ENCODE results near the gene GPR162. TPM values are rescaled to one million over a fixed set of nuclear protein-coding genes. Genes with fewer than 3 reads are reported as not detected.

The GPR162 gene
- total RNA-seq, 2 experiments from 2014 or later: 0.11 to 0.26 TPM

GRCh38 chr12:6846316-6846869 lies 24.8 kb downstream of the GPR162 start:
- no peak overlapping the region for H3K4me3 Mint-ChIP-seq
- H3K36me3 Mint-ChIP-seq (ENCODE audit: low read depth): peaks cover 37% of the 10 kb centered on the region
- H3K27me3 Mint-ChIP-seq: no peaks in the 10 kb centered on the region
- DNase-seq (no peak), ATAC-seq (no peak)
- no peaks in the 10 kb centered on the region for H3K9me3 Mint-ChIP-seq (ENCODE audit: low read depth)
- intact Hi-C loops (cut with DNase I, micrococcal nuclease): no loop called here
- ChIA-PET POLR2A (no interaction called here), CTCF (interaction anchor here (1.0 kb wide), 1 partner anchor 18 kb away, joined by 3 read pairs; no protein-coding TSS in a partner anchor)
- H3K4me1 Mint-ChIP-seq: peaks cover 7% of the 10 kb centered on the region
- no peak overlapping the region for H3K27ac Mint-ChIP-seq

GRCh38 chr12:6847676-6848075 lies 26.1 kb downstream of the GPR162 start:
- POLR2A ChIA-PET: no interaction called here
- Mint-ChIP-seq H3K4me3 (no peak overlapping the region), H3K9me3 (ENCODE audit: low read depth) (no peaks in the 10 kb centered on the region), H3K4me1 (peaks cover 7% of the 10 kb centered on the region), H3K27ac (peak overlapping the region; percentile 66), H3K27me3 (no peaks in the 10 kb centered on the region), H3K36me3 (ENCODE audit: low read depth) (peaks cover 37% of the 10 kb centered on the region)
- CTCF ChIA-PET: interaction anchor here (0.7 to 2.7 kb wide), 3 partner anchors 11 to 93 kb away, joined by 3 to 11 read pairs (median 8); partner anchors contain the start of gene MLF2
- no peak for ATAC-seq
- intact Hi-C loops (cut with DNase I, micrococcal nuclease): no loop called here
- no peak for DNase-seq

DNA sequence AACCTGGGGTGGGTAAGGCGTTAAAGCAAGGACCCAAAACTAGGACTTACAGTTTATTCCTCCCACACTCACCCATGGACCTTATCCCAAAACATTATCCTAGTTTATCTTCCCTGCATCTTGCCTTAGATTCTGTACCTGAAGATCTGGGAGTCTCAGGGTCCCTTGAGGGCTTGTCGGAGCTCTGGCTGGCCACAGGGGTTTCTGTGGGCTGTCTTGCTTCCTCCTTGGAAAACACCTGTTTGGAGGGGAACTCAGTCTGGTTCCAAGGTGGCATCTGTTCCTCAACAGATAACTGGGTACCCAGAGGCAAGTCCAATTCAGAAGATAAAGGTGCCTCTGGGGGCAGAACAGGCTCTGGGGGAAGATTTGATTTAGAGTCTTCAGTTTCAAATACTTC lies 27.8 kb downstream of the GPR162 start:
- Mint-ChIP-seq H3K9me3 (ENCODE audit: low read depth) (no peaks in the 10 kb centered on the region), H3K36me3 (ENCODE audit: low read depth) (peaks cover 45% of the 10 kb centered on the region), H3K27me3 (no peaks in the 10 kb centered on the region), H3K27ac (peak overlapping the region; percentile 61), H3K4me1 (peaks cover 21% of the 10 kb centered on the region), H3K4me3 (peak overlapping the region; percentile 93)
- DNase-seq (no peak), ATAC-seq (no peak)
- intact Hi-C loops (cut with DNase I, micrococcal nuclease): no loop called here
- CTCF ChIA-PET: interaction anchor here (0.6 to 3.0 kb wide), 6 partner anchors 14 to 159 kb away, joined by 3 to 27 read pairs (median 6); partner anchors contain the start of genes MLF2 and P3H3
- POLR2A ChIA-PET: no interaction called here

DNA sequence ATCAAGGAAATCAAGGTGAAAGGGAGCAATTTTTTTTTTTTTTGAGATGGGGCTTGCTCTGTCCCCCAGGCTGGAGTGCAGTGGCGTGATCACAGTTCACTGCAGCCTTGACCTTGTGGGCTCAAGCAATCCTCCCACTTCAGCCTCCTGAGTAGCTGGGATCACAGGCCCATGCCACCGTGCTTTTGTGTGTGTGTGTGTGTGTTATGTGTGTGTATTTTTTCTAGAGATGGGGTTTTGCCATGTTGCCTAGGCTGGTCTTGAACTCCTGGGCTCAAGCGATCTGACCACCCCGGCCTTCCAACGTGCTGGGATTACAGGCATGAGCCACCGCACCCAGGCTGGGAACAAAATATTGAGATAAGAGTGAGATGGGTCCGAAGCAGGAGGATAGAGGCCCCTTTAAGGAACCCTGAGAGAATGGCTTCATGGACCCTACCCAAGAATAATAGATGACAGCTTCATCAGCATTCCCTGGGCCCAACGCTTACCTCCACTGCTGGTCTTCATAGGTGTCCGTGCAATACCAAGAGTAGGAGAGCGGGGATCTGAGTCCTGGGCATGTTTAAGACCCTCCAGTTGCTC lies 28.4 kb downstream of the GPR162 start:
- H3K4me1 Mint-ChIP-seq: peaks cover 21% of the 10 kb centered on the region
- ChIA-PET POLR2A (no interaction called here), CTCF (interaction anchor here (0.6 to 3.0 kb wide), 8 partner anchors 9 to 286 kb away, joined by 3 to 27 read pairs (median 6); no protein-coding TSS in a partner anchor)
- peaks cover 47% of the 10 kb centered on the region for H3K36me3 Mint-ChIP-seq (ENCODE audit: low read depth)
- H3K4me3 Mint-ChIP-seq: peak overlapping the region; percentile 93
- DNase-seq (no peak), ATAC-seq (no peak)
- H3K27me3 Mint-ChIP-seq: no peaks in the 10 kb centered on the region
- H3K27ac Mint-ChIP-seq: peak overlapping the region; percentile 99
- intact Hi-C loops (cut with DNase I, micrococcal nuclease): loop anchor here (5.0 kb wide), 2 partner anchors 87 to 293 kb away; partner anchors contain the start of gene IFFO1 (in 1 of the 2)
- no peaks in the 10 kb centered on the region for H3K9me3 Mint-ChIP-seq (ENCODE audit: low read depth)

DNA sequence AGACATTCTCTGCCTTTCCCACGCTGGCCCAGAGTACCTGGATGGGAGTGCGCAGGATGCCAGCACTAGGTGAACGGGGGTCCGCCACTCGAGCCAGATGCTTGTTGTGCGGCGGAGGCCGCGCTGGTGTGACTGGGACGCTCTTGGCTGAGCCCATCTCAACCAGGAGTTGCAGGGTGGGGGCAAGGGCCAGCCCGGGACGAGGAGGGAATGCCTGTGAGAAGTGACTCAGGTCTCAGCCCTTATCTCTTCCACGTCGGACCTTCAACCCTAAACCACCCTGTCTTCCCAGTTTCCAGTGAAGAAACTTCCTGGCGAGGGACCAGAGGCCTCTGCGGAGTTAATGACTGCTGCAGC lies 29.2 kb downstream of the GPR162 start:
- Mint-ChIP-seq H3K27ac (peak overlapping the region; percentile 99), H3K4me1 (peaks cover 21% of the 10 kb centered on the region), H3K9me3 (ENCODE audit: low read depth) (no peaks in the 10 kb centered on the region), H3K36me3 (ENCODE audit: low read depth) (peaks cover 50% of the 10 kb centered on the region), H3K4me3 (peak overlapping the region; percentile 93), H3K27me3 (no peaks in the 10 kb centered on the region)
- ChIA-PET CTCF (interaction anchor here (0.5 to 4.0 kb wide), 23 partner anchors 10 to 312 kb away, joined by 3 to 51 read pairs (median 4); partner anchors contain the start of genes COPS7A, SPSB2, TPI1 and ZNF384), POLR2A (interaction anchor here (0.9 to 4.2 kb wide), 8 partner anchors 10 to 317 kb away, joined by 3 to 65 read pairs (median 19); partner anchors contain the start of genes C12orf57, CD4, GAPDH and RNU7-1)
- intact Hi-C loops (cut with DNase I, micrococcal nuclease): loop anchor here (1.0 to 5.0 kb wide), 3 partner anchors 23 to 293 kb away; partner anchors contain the start of genes IFFO1 (in 1 of the 2) and SPSB2 (in 1 of the 2)
- DNase-seq (no peak), ATAC-seq (no peak)

GRCh38 chr12:6851153-6851920 lies 29.7 kb downstream of the GPR162 start, which contains the start of gene CDCA3:
Gene CDCA3, minus strand, starts transcription at chr12:6851286. Its CDS starts 334 bp downstream, at chr12:6850952.
- peak; percentile 60 for ATAC-seq
- Mint-ChIP-seq H3K27me3 (no peaks in the 10 kb centered on the region), H3K4me3 (peak within 1 kb of the TSS; percentile 93), H3K4me1 (peaks cover 21% of the 10 kb centered on the region), H3K9me3 (ENCODE audit: low read depth) (no peaks in the 10 kb centered on the region), H3K27ac (peak within 1 kb of the TSS; percentile 99), H3K36me3 (ENCODE audit: low read depth) (peaks cover 50% of the 10 kb centered on the region)
- DNase-seq: peak; percentile 97
- POLR2A ChIA-PET: interaction anchor here (0.6 to 4.2 kb wide), 19 partner anchors 10 to 381 kb away, joined by 3 to 65 read pairs (median 3); partner anchors contain the start of genes C12orf57, CD4, COPS7A and GAPDH
- CTCF ChIA-PET: interaction anchor here (0.5 to 4.0 kb wide), 33 partner anchors 10 to 312 kb away, joined by 3 to 51 read pairs (median 4); partner anchors contain the start of genes COPS7A, MLF2, SPSB2 and TPI1
- intact Hi-C loops (cut with DNase I, micrococcal nuclease): loop anchor here (1.0 to 5.0 kb wide), 3 partner anchors 22 to 294 kb away; partner anchors contain the start of genes IFFO1 (in 1 of the 2) and SPSB2 (in 1 of the 2)

DNA sequence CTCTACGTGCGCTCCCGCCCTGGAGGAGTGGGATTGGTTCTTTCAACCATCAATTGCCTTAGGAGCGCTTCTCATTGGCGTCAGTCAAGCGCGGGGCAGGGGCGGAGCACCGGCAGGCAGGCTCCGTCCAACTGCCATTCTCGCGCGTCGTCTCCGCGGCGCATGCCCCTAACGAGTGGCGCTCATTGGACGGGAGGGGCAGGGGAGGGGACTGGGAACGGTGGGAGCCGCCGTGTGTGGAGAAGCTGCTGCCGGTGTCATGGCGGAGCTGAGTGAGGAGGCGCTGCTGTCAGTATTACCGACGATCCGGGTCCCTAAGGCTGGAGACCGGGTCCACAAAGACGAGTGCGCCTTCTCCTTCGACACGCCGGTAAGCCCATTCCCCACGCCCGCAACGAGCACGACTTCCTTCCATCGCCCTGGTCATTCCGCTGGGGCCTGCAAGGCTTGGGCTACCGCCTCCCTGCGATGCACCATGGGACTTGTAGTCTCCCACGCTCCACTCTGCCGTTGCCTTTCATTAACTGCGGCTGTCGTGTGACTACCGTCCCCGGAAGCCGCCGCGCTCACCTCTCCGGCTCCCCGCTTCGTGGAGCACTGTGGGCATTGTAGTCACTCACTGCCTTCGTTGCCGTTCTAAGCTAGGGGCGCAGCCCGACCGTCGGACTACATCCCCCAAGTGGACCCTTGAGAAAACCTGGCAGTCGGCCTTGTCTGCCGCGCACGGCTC lies 30.5 kb downstream of the GPR162 start, which contains the start of gene USP5:
Gene USP5 (plus strand): TSS at position 230 of the 730 bp plus-strand sequence. CDS start 30 bp downstream, at position 260.
- CTCF ChIA-PET: interaction anchor here (0.6 to 4.0 kb wide), 30 partner anchors 10 to 313 kb away, joined by 3 to 51 read pairs (median 4); partner anchors contain the start of genes COPS7A, MLF2, SPSB2 and TPI1
- Mint-ChIP-seq H3K36me3 (ENCODE audit: low read depth) (peaks cover 53% of the 10 kb centered on the region), H3K27me3 (no peaks in the 10 kb centered on the region), H3K27ac (peak within 1 kb of the TSS; percentile 99), H3K9me3 (ENCODE audit: low read depth) (no peaks in the 10 kb centered on the region), H3K4me3 (peak within 1 kb of the TSS; percentile 93), H3K4me1 (peaks cover 21% of the 10 kb centered on the region)
- POLR2A ChIA-PET: interaction anchor here (0.6 to 4.2 kb wide), 19 partner anchors 9 to 382 kb away, joined by 3 to 65 read pairs (median 4); partner anchors contain the start of genes C12orf57, COPS7A, GAPDH and GNB3
- intact Hi-C loops (cut with DNase I, micrococcal nuclease): loop anchor here (1.0 to 5.0 kb wide), 18 partner anchors 15 to 359 kb away; partner anchors contain the start of genes COPS7A (in 2 of the 2), EMG1 (in 2 of the 2), ING4 (in 2 of the 2) and LRRC23 (in 2 of the 2)
- ATAC-seq (peak; percentile 80), DNase-seq (peak; percentile 99)

DNA sequence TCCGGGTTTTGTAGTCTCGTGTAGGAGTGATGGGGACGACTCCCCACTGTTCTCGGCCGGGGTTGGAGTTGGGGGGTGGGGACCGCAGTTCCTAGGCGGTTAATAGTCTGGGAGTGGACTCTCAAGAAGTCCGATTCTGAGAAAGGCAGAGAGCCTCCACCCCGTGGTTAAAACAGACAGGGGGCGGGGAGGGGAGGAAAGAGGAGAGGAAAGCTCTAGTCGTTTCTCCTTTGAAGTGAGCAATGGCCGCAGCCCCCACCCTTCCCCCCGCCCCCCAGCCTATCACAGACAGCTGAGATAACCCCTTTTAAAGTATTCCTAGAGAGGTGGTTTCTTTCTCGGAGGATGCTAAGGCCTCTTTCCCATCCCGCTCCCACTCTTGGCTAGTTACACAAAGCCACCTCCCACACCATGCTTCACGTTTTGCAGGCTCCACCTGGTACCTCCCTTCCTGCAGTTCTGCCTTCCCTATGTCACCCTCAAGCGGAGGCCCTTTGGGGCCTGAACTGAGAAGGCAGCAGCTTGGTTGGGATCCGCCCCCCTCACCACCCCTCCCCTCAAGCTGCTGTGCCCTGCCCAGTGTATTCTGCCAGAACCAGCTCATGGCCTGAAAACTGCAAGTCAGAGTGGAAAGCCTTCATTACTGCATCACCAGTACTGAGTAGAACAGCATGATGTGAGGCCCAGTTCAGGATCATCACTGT lies 31.2 kb downstream of the GPR162 start:
- no peaks in the 10 kb centered on the region for H3K27me3 Mint-ChIP-seq
- intact Hi-C loops (cut with DNase I, micrococcal nuclease): loop anchor here (1.0 to 5.0 kb wide), 18 partner anchors 14 to 360 kb away; partner anchors contain the start of genes COPS7A (in 2 of the 2), EMG1 (in 2 of the 2), ING4 (in 2 of the 2) and LRRC23 (in 2 of the 2)
- H3K4me3 Mint-ChIP-seq: peak overlapping the region; percentile 93
- H3K36me3 Mint-ChIP-seq (ENCODE audit: low read depth): peaks cover 53% of the 10 kb centered on the region
- H3K9me3 Mint-ChIP-seq (ENCODE audit: low read depth): no peaks in the 10 kb centered on the region
- DNase-seq (peak; percentile 88), ATAC-seq (peak; percentile 14)
- peaks cover 21% of the 10 kb centered on the region for H3K4me1 Mint-ChIP-seq
- ChIA-PET POLR2A (interaction anchor here (0.5 to 4.2 kb wide), 19 partner anchors 8 to 360 kb away, joined by 3 to 65 read pairs (median 6); partner anchors contain the start of genes C12orf57, COPS7A, GAPDH and GNB3), CTCF (interaction anchor here (0.7 to 4.0 kb wide), 16 partner anchors 10 to 314 kb away, joined by 3 to 51 read pairs (median 4); partner anchors contain the start of genes COPS7A, SPSB2 and TPI1)
- H3K27ac Mint-ChIP-seq: peak overlapping the region; percentile 99

DNA sequence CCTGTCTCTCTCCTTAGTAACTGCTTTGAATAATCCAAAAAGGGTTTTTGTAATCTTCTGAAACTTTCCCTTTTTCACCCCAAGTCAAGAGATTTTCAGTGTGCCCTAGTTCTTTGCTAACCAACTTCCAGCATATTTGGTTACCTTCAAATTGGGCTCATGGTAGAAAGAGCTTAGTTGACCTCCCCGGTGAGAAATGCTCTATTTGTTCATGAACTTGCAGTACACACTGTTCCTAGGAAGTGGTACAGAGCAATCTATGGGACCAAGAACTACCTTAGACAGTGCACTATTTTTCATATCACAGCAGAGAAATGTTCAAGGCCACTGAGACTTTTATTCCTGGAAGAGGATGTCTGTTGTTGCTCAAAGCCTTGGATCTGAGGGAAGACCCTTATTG lies 32.0 kb downstream of the GPR162 start:
- DNase-seq: no peak
- ATAC-seq: no peak
- Mint-ChIP-seq H3K4me1 (peaks cover 21% of the 10 kb centered on the region), H3K4me3 (peak overlapping the region; percentile 93), H3K9me3 (ENCODE audit: low read depth) (no peaks in the 10 kb centered on the region), H3K27ac (peak overlapping the region; percentile 99), H3K36me3 (ENCODE audit: low read depth) (peaks cover 56% of the 10 kb centered on the region), H3K27me3 (no peaks in the 10 kb centered on the region)
- ChIA-PET CTCF (interaction anchor here (0.6 to 4.0 kb wide), 12 partner anchors 11 to 283 kb away, joined by 3 to 51 read pairs (median 4); partner anchors contain the start of genes MLF2, SPSB2 and TPI1), POLR2A (interaction anchor here (0.6 to 4.2 kb wide), 9 partner anchors 9 to 360 kb away, joined by 3 to 65 read pairs (median 11); partner anchors contain the start of genes C12orf57, COPS7A, MRPL51 and RNU7-1)
- intact Hi-C loops (cut with DNase I, micrococcal nuclease): loop anchor here (1.0 to 5.0 kb wide), 4 partner anchors 14 to 296 kb away; partner anchors contain the start of genes IFFO1 (in 1 of the 2) and TPI1 (in 1 of the 2)
